HG02840 (cell line): ENCODE results near the gene CDH13.

Experiments used
- ATAC-seq: cut with Tn5 transposase; IDR thresholded peaks from one replicate; pipeline ENCODE4 v1.9.1; 2021; ENCODE audit warnings: mild to moderate bottlenecking, moderate library complexity, moderate number of reproducible peaks; ENCODE audit not compliant: unreplicated experiment, low FRiP score

CDH13 gene

DNA sequence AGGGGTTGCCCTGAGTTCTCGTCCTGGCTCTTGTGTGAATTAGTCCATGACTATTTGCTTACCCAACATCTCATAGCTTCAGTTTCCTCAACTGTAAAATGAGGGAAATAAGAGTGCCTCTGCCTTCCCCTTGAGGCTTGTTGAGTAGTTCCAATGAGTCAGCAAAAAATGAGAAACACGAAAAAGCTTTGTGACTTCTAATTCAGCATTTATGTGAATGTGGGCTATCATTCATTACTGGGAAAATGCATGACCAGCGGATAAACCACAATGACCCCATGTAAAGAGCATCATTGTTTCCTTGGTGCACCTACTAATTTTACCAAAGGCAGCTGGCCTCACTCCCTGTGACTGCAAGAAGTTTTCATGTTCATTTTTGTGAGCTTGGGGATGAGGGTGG lies 806.4 kb downstream of the CDH13 start:
- no peak for ATAC-seq

DNA sequence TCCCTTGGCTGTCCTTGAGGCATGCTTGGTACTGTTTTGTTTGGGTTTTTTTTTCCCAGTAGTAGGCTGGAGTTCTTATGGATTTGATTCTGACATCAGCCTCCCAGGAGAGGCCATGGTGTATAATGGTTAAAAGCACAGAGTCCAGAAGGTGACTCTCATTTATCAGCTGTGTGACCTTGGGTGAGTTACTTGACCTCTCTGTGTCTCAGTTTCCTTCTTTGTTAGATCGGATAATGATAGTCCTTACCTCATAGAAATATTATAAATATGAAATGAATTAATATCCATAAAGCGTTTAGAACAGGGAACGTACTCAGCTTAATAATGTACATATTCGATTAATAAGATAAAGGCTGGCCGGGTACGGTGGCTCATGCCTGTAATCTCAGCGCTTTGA lies 810.3 kb downstream of the CDH13 start:
- ATAC-seq: no peak

GRCh38 chr16:83438326-83438725 lies 811.6 kb downstream of the CDH13 start:
- no peak for ATAC-seq

DNA sequence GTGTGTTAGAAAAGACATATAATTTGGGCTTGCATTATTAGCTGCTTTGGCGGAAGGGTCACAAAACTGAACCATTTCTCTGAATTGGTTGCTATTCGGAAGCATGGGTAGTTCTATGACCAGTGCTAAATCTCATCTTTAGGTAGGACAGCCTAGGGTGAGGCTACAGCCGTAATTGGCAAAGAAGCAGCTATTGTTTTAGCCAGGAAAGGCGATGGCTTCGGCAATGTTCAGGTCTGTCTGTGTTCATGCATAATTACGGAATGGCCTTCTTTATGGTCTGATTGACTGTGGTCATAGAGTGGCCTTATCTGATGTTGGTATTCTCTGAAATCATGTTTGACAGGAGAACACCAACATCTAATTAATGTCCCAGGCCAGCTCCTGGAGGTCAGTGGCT lies 812.6 kb downstream of the CDH13 start:
- no peak for ATAC-seq

DNA sequence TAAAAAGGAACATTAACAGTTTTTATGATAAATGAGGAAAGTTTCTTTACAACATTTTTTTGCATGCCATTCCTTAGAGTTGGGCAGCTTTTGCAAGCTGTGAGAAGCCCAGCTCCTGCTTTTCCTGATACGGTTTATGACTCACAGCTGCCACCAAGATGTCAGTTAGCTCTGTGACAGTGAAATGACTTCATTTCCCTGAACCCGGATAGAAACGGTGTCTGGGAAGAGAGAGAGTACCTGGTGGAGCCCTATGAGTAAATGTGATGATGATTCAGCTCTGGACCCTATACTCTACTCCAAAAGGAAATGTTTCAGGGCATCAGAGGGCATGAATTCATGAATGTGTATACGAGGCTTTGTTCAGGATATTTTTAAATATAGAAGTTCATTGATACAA lies 814.7 kb downstream of the CDH13 start:
- no peak for ATAC-seq

DNA sequence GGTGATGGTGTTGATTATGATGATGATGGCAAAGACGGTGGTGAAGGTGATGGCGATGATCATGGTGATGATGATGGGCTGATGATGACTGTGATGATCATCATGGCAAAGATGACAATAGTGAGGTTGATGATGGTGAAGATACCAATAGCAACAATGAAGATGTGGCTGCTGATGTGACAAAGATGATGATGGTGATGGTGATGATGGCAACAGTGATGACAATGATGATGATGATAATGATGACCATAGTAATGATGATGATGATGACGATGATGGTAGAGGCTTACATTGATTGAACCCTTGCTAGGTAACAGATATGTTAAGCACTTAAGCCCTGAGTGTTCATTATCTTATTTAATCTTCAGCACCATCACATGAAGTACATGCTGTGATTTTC lies 817.2 kb downstream of the CDH13 start:
- ATAC-seq: no peak

GRCh38 chr16:83447560-83447959 lies 820.8 kb downstream of the CDH13 start:
- ATAC-seq: no peak

DNA sequence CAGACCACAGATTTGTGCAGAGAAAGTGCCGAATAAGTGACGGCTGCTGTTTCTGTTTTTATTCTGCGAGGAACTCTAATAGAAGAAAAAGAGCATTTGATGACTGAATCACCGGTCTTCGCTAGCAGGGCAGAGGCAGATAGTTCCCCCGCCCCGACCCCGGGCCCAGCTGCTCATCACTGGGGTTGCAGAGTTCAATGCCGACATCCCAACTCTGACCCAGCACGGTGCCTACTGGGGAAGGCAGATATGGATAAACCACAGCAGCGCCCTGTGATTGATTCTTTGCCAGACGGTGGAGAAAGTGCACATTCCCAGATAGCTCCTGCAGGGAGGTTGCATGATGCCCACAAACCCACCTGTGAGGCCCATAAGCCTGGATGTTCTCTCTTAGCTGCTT lies 823.1 kb downstream of the CDH13 start:
- ATAC-seq: no peak

DNA sequence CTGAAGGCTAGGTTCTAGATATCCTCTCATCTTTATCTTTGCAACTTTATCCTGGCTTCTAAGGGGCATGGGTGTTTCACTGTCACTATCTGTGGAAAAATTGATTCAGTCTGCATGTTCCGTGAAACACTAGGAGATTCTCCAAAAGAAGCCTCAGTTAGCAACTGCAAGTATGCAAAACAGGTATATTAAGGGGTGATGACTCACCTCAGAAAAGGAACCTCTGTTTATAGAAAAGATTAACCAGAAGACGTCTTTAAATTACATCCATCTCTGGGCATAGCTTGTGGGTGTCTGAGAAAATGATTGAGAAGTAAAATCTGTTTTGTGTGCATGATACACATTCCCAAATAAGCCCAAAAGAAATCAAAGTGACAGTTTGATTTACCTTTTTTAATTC lies 827.2 kb downstream of the CDH13 start:
- ATAC-seq: peak; percentile 41

- no peak for ATAC-seq
Observed at GRCh38 chr16:83455716-83456115, 828.9 kb downstream of the CDH13 start.

- ATAC-seq: no peak
Observed at GRCh38 chr16:83456934-83457333, 830.2 kb downstream of the CDH13 start.

DNA sequence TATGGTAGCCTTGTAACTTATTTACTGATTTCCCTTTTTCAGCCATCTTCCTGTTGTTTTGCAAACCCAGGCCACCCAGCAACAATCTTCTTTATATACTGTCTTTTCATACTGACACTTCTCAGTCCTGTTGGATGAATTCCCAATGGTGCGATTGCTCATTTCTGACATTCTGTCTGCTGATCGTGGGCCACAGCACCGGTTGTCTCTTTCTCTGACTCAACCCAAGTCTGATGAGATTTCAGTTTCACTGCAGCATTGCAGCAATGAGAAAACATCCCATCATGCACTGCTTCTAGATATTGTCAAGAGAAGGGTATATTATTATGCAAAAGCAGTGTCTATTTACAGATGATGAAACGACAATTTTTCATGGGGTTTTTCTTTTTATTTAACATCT lies 831.8 kb downstream of the CDH13 start:
- ATAC-seq: peak; percentile 70

DNA sequence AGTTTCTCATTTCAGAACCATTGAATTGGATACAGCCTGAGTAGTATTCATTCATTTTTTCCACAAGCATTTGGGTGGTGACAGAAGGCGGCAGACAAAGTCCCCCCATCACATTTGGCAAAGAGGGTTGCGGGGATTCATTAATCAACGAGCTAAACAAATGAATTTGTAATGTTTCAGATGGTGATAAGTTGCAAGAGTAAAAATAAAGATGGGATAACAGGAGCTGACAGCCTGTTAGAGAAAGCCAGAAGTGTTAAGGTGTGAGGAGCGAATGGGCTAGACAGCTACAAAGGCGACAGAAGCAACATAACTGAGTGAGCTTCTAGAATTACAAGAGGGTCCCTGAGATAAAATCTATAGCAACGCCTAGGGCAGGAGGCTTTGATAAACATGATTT lies 838.2 kb downstream of the CDH13 start:
- no peak for ATAC-seq

DNA sequence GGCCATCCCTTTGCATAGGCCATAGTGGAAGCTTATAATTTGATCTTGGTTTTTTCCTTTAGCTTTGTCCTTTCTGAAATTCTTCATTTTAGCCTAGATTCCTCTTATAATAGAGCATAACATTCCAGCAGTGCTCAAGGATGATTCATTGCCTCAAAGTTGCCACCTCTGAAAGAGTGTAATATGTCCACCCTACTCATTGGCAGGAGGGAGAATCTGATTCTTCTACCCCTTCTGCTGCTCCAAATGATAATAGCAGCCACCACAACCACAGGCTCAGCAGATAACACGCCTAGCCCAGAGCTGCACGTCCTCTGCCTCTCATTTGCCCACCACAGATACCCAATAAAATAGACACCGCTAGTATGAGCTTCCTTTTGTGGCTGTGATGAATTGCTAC lies 843.6 kb downstream of the CDH13 start:
- no peak for ATAC-seq

- ATAC-seq: no peak
Observed at GRCh38 chr16:83472776-83473501, 846.2 kb downstream of the CDH13 start.

- no peak for ATAC-seq
Observed at GRCh38 chr16:83473926-83474650, 847.3 kb downstream of the CDH13 start.

DNA sequence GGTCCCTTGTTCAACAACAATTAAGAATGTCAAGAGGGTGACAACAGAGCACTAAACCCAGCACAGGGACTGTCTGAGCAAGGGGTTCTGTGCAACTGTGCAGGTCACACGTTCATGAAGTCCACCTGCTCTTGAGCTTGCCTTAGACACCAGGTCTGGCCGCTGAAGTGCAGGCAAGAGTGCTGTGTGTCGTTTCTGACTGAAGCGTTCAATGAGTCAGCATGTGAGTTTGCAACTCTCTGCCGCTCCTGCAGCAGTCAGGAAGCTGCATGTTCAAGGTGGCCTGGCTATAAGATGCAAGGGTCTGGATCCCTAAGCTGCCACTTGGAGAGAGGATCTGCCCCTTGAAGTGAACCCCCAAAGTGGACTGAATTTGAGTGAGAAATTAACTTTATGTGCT lies 848.3 kb downstream of the CDH13 start:
- ATAC-seq: no peak

DNA sequence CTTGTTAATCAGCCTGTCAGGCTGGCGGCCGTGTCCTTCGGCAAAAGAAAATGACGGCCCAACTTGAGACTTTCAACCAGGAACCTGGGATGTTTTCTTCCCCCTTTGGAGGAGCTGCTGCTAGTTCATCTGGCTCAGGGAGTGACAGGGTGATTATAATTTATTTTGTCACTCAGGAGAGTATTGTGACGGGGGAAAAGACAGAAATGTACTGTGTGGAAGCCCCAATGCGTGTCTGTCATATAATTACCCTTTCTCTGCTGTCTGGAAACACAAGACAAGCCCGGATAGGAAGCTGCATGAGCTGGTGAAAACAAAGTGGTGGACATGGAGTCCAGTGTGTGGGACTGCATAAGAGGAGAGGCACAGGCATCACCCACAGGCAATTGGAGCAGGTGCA lies 854.8 kb downstream of the CDH13 start:
- ATAC-seq: no peak

- ATAC-seq: no peak
Observed at GRCh38 chr16:83482545-83483162, 855.9 kb downstream of the CDH13 start.

- no peak for ATAC-seq
Observed at GRCh38 chr16:83490073-83490472, 863.3 kb downstream of the CDH13 start.

DNA sequence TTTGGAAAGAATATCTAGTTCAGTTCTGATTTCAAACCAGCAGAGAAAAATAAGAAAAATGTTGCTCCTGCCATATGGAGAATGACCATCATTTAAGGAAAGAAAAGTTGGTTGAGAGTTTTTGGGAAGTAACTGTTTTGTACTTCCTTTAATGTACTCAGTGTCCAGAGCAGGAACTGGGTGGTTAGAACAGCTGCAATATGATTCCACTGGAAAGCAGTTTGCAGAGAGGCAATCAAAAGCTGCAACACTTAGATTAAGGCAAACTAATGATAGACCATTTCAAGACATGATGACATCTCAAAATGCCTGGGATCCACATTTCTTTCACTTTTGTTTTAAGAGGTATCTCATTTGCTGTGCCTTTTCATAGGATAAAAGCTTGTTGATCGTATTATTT lies 867.7 kb downstream of the CDH13 start:
- ATAC-seq: no peak

DNA sequence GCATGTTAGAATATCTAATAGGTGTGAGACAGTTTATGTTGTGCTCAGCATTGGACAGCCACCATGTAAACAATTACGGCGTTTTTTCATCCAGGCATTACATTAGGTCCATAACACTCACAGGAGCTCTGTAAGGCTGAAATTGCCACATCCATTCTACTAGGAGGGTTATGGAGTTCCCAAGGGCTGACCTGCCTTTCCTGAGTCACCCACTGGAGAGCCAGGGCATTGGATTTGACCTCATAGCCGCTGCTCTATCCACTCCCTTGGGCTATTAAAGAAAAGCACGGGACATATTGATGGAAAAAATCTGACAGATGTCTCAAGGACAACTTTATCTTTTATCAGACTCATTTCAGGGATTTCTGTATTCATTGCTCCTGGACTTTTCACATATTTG lies 874.7 kb downstream of the CDH13 start:
- ATAC-seq: no peak
